HepG2 (cell line): ENCODE results near the gene DPM1. TPM values are rescaled to one million over a fixed set of nuclear protein-coding genes. Genes with fewer than 3 reads are reported as not detected.
"Not testable (repeated sequence)": the region's sequence is repeated elsewhere in the genome, so short reads cannot be mapped to it uniquely, and the experiment has no call there.

Experiments used
- ATAC-seq: fragments of 200-7000 bp; cut with Tn5 transposase; 3 replicates; pipeline ENCODE4 v1.9.1; 2020; ENCODE audit warnings: mild to moderate bottlenecking, moderate library complexity
- BruUV-seq: library from RNA; stranded (reverse); fragments of 400-500 nt; replicated peaks from 2 replicates; lab custom pipeline; 2021; lab: Mats Ljungman, UMichigan
- CTCF ChIA-PET: fragments of 300-600 bp; formaldehyde crosslinking; extraction: SDS; loops from one replicate; lab custom pipeline; 2021; ENCODE audit warnings: low total read pairs, inconsistent platforms, low intra/inter-chr PET ratio; lab: Yijun Ruan, JAX
- POLR2A ChIA-PET: fragments of 350-600 bp; sonication (Branson Sonifier 250); formaldehyde crosslinking; loops from one replicate; lab custom pipeline; 2020; ENCODE audit warnings: antibody characterized with exemption, inconsistent platforms; lab: Yijun Ruan, JAX
- DNase-seq: peaks from one replicate; pipeline ENCODE4 v3.0.0-alpha.2; 2015; ENCODE audit warnings: low spot score
- FAIRE-seq: peaks from 3 replicates; lab custom pipeline; 2011; peaks lifted over from hg19 to GRCh38; lab: Jason Lieb, UNC
- H2AFZ ChIP-seq: one replicate; pipeline ENCODE4 v1.6.1; 2011; ENCODE audit warnings: low read length, inconsistent platforms
- H3K27ac ChIP-seq: fragments of 300-600 bp; 3 replicates; pipeline ENCODE4 v1.8.0; 2011; ENCODE audit warnings: mixed run types, mild to moderate bottlenecking, mixed read lengths, low read length, inconsistent platforms; ENCODE audit not compliant: insufficient read depth; ENCODE audit errors: extremely low read length
- H3K27me3 ChIP-seq, 2 experiments: fragments of 200-600 bp in 1 of 2; 2 replicates in 1 of 2; 3 replicates in 1 of 2; pipeline versions ENCODE4 v1.6.0 to v1.8.0; 2011; ENCODE audit warnings: low read length in 2 of 2, mild to moderate bottlenecking in 2 of 2, moderate library complexity in 2 of 2, inconsistent platforms in 1 of 2; ENCODE audit not compliant: insufficient read depth in 2 of 2, control insufficient read depth in 1 of 2
- H3K36me3 ChIP-seq, 2 experiments: fragments of 200-600 bp in 1 of 2; replicated peaks in 1 of 2; 2 replicates in 1 of 2; 3 replicates in 1 of 2; pipeline versions ENCODE4 v1.5.1 to v1.8.0; 2011; ENCODE audit warnings: low read length in 2 of 2, inconsistent platforms in 1 of 2; ENCODE audit not compliant: insufficient read depth in 2 of 2, control insufficient read depth in 1 of 2
- H3K4me1 ChIP-seq: 2 replicates; pipeline ENCODE4 v1.5.1; 2012; ENCODE audit warnings: low read length, inconsistent platforms; ENCODE audit not compliant: insufficient read depth
- H3K4me2 ChIP-seq: 2 replicates; pipeline ENCODE4 v1.6.0; 2011; ENCODE audit warnings: low read depth, low read length, inconsistent platforms
- H3K4me3 ChIP-seq, 3 experiments: fragments of 200-600 bp in 1 of 3; sonication (generic), shearing (Covaris generic) in 1 of 3; replicated peaks in 1 of 3; 2 replicates each; pipeline ENCODE4 v1.5.1; 2011 to 2016; ENCODE audit warnings: low read length in 3 of 3, inconsistent platforms in 2 of 3, low read depth in 2 of 3, mild to moderate bottlenecking in 2 of 3, control low read depth in 1 of 3, mixed read lengths in 1 of 3; ENCODE audit not compliant: insufficient read depth in 1 of 3
- H3K79me2 ChIP-seq: one replicate; pipeline ENCODE4 v1.6.1; 2011; ENCODE audit warnings: low read length, inconsistent platforms; ENCODE audit not compliant: insufficient read depth
- H3K9ac ChIP-seq: 2 replicates; pipeline ENCODE4 v1.6.0; 2011; ENCODE audit warnings: mild to moderate bottlenecking, low read depth, low read length, inconsistent platforms; ENCODE audit not compliant: insufficient read depth
- H3K9me3 ChIP-seq: 2 replicates; pipeline ENCODE4 v1.5.1; 2012; ENCODE audit warnings: mild to moderate bottlenecking, low read length
- H4K20me1 ChIP-seq: 2 replicates; pipeline ENCODE4 v1.6.0; 2011; ENCODE audit warnings: inconsistent platforms, mild to moderate bottlenecking, low read length, moderate library complexity; ENCODE audit not compliant: insufficient read depth
- ELF4 ChIP-seq: sonication (generic); formaldehyde crosslinking; IDR thresholded peaks from 2 replicates; pipeline ENCODE4 v1.5.0; 2020; ENCODE audit warnings: missing genetic modification reagents, mild to moderate bottlenecking, moderate library complexity, borderline replicate concordance
- KAT2B ChIP-seq: fragments of 150-350 bp; IDR thresholded peaks from 2 replicates; pipeline ENCODE4 v1.6.1; 2014; ENCODE audit warnings: low read depth, low read length, borderline replicate concordance
- RAD51 ChIP-seq: fragments of 450-650 bp; IDR thresholded peaks from 2 replicates; pipeline ENCODE4 v1.6.1; 2016; ENCODE audit warnings: borderline replicate concordance
- SETDB1 ChIP-seq: sonication (generic); formaldehyde crosslinking; IDR thresholded peaks from 2 replicates; pipeline ENCODE4 v1.5.1; 2020; ENCODE audit warnings: missing genetic modification reagents, mild to moderate bottlenecking, borderline replicate concordance
- TAF1 ChIP-seq: sonication (generic); formaldehyde crosslinking; IDR thresholded peaks from 2 replicates; pipeline ENCODE4 v1.4.0; 2020; ENCODE audit warnings: missing genetic modification reagents
- THYN1 ChIP-seq: sonication (generic); formaldehyde crosslinking; IDR thresholded peaks from 2 replicates; pipeline ENCODE4 v1.8.1; 2023; ENCODE audit warnings: low read depth, mild to moderate bottlenecking, moderate library complexity, missing genetic modification reagents, borderline replicate concordance
- ZNF354B ChIP-seq: sonication (generic); formaldehyde crosslinking; IDR thresholded peaks from 2 replicates; pipeline ENCODE4 v1.8.0; 2022; ENCODE audit warnings: mild to moderate bottlenecking, missing genetic modification reagents
- WGBS: methylation state at CpG from one replicate; pipeline ENCODE4 v1.1.6; 2017; ENCODE audit warnings: low lambda C conversion rate; 5-methylcytosine and 5-hydroxymethylcytosine counted together
- in situ Hi-C: cut with HindIII; loops from 2 replicates; pipeline ENCODE4 v1.10.0; 2017; ENCODE audit warnings: low pct_unique_long_range_greater_than_20kb; ENCODE audit not compliant: extremely low pct_ligation_motif_present
- intact Hi-C: fragments of 100-400 bp; cut with micrococcal nuclease; formaldehyde crosslinking; loops from one replicate; pipeline ENCODE4 v1.10.0; 2022; ENCODE audit not compliant: unreplicated experiment
- polyA plus RNA-seq, 8 experiments: library from polyadenylated mRNA; depleted of rRNA in 3 of 8; stranded (reverse) in 7 of 8; unstranded in 1 of 8; fragments of >200 nt; fragmentation: Illumina TruSeq in 4 of 8; extraction: Trizol in 4 of 8; gene quantifications; 2 replicates each; pipeline versions ENCODE4 v1.2.1 to v1.2.3, GENCODE V29; 2011 to 2016; ENCODE audit warnings: low read depth in 4 of 8, missing spikeins in 1 of 8, mixed read lengths in 1 of 8; ENCODE audit not compliant: insufficient read depth in 1 of 8
- total RNA-seq, 5 experiments: library from RNA; depleted of rRNA; stranded (reverse); fragments of >200 nt; fragmentation: Illumina TruSeq; extraction: Trizol; gene quantifications; 2 replicates each; pipeline ENCODE4 v1.2.3, GENCODE V29; 2016; ENCODE audit warnings: low read depth in 1 of 5

DPM1 gene
- total and polyA plus RNA-seq, 2 of the 13 experiments (the other 11 are each of a cell fraction or from before 2014, with no cell fraction given) = 83.2 to 161 TPM

DNA sequence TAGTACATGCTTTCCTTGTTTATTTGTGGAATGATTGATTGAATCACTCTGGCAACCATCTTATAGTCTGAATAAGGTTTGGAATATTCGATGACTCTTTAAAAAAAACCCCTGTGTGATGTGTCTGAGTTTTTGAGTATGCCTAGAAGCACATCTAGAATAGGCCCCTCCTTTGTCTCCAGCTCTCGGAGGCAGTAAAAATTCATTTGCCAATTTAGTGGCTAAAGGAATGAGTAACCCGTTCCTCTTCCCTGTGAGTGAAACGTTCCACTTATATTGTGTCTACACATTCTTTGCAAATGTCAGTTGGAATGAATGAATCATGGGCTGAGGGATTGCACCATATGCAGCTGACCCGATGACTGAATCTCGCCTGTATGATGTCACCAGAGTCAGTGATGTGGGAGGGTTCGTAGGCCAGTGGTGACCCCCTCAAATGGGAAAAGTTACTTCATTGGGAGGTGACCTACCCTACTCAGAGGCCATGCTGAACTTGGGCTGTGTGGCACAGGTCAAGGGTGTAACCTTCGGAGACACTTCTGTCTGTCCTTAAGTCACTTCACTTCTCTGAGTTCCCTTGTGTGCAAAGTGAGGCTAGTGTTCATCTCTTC lies 21.8 kb upstream of the DPM1 start (continued):
- no peak for TF ChIP-seq SETDB1 (CRISPR knock-in tag)
- no peak for TF ChIP-seq KAT2B
- no peak for TF ChIP-seq ELF4 (CRISPR knock-in tag)
- no peak for TF ChIP-seq TAF1 (CRISPR knock-in tag)
- TF ChIP-seq ZNF354B (CRISPR knock-in tag) = no peak
- TF ChIP-seq THYN1 = no peak

- intact Hi-C loops, H3K36me3 ChIP-seq, H4K20me1 ChIP-seq, H3K9ac ChIP-seq, H3K27ac ChIP-seq, H3K9me3 ChIP-seq, ATAC-seq, H3K4me2 ChIP-seq, H2AFZ ChIP-seq, H3K4me3 ChIP-seq, DNase-seq, FAIRE-seq, CTCF ChIA-PET, POLR2A ChIA-PET, H3K79me2 ChIP-seq, BruUV-seq: not testable (repeated sequence)
- TF ChIP-seq RAD51 = 0 out of 2 replicates have a peak, but pooled peaks have one; percentile 11
- WGBS = 41% methylated on average over 4 of the region's 4 CpGs
- Histone ChIP-seq H3K27me3 (peaks cover 9 to 62% of the 10 kb centered on the region in 2 experiments; a peak in 4 of 5 replicates), H3K4me1 (peaks cover 28% of the 10 kb centered on the region)
- in situ Hi-C loops = loop anchor here (25.0 kb wide), 2 partner anchors 609 to 1109 kb away; no protein-coding TSS in a partner anchor
Measured at GRCh38 chr20:50978533-50978932, 20.2 kb upstream of the DPM1 start.
